Fibroblast of lung (primary cell): ENCODE results near the gene SLC24A3. TPM values are rescaled to one million over a fixed set of nuclear protein-coding genes. Genes with fewer than 3 reads are reported as not detected.

Experiments used
- DNase-seq, 2 donors: peaks; one replicate each; pipeline versions ENCODE4 v3.0.0 to v3.0.0-alpha.2; 2010; ENCODE audit warnings: low read depth in 2 of 2
- H2AFZ ChIP-seq: 2 replicates; pipeline ENCODE4 v1.5.1; 2012; ENCODE audit warnings: low read length, control low read depth, inconsistent platforms
- H3K27ac ChIP-seq: 2 replicates; pipeline ENCODE4 v1.5.1; 2011; ENCODE audit warnings: low read length, control low read depth; ENCODE audit not compliant: insufficient read depth
- H3K27me3 ChIP-seq: 2 replicates; pipeline ENCODE4 v1.5.1; 2011; ENCODE audit warnings: mild to moderate bottlenecking, low read length; ENCODE audit not compliant: control insufficient read depth, insufficient read depth
- H3K36me3 ChIP-seq: 2 replicates; pipeline ENCODE4 v1.5.1; 2011; ENCODE audit warnings: low read length; ENCODE audit not compliant: control insufficient read depth, insufficient read depth
- H3K4me1 ChIP-seq: 2 replicates; pipeline ENCODE4 v1.5.1; 2011; ENCODE audit warnings: low read length; ENCODE audit not compliant: control insufficient read depth, insufficient read depth; ENCODE audit errors: extremely low read depth
- H3K4me2 ChIP-seq: 2 replicates; pipeline ENCODE4 v1.5.1; 2011; ENCODE audit warnings: low read length, control low read depth; ENCODE audit not compliant: insufficient read depth; ENCODE audit errors: extremely low read depth
- H3K4me3 ChIP-seq, 4 experiments: fragments of 200-600 bp in 1 of 4; sonication (generic) in 1 of 4; replicated peaks in 1 of 4; 2 replicates each; pipeline ENCODE4 v1.5.1; 2011 to 2016; ENCODE audit warnings: low read length in 4 of 4, low read depth in 3 of 4, mild to moderate bottlenecking in 3 of 4, control low read depth in 2 of 4, inconsistent platforms in 1 of 4, mixed read lengths in 1 of 4; ENCODE audit not compliant: insufficient read depth in 1 of 4; ENCODE audit errors: control extremely low read depth in 1 of 4
- H3K79me2 ChIP-seq: 2 replicates; pipeline ENCODE4 v1.5.1; 2012; ENCODE audit warnings: mild to moderate bottlenecking, low read length, inconsistent platforms; ENCODE audit not compliant: control insufficient read depth, insufficient read depth
- H3K9ac ChIP-seq: 2 replicates; pipeline ENCODE4 v1.5.1; 2011; ENCODE audit warnings: mild to moderate bottlenecking, low read length, control low read depth; ENCODE audit not compliant: insufficient read depth
- H3K9me3 ChIP-seq: 2 replicates; pipeline ENCODE4 v1.5.1; 2012; ENCODE audit warnings: low read depth, low read length; ENCODE audit not compliant: control insufficient read depth, insufficient read depth
- H4K20me1 ChIP-seq: 2 replicates; pipeline ENCODE4 v1.5.1; 2011; ENCODE audit warnings: low read length; ENCODE audit not compliant: control insufficient read depth, insufficient read depth; ENCODE audit errors: extremely low read depth
- EZH2 ChIP-seq: IDR thresholded peaks from 2 replicates; pipeline ENCODE4 v1.5.1; 2012; ENCODE audit warnings: low read length, control low read depth, mild to moderate bottlenecking; ENCODE audit errors: missing control alignments
- polyA plus RNA-seq, 2 donors: library from polyadenylated mRNA; depleted of rRNA in 1 of 2; stranded (reverse) in 1 of 2; unstranded in 1 of 2; fragments of >200 nt; gene quantifications; 2 replicates each; pipeline ENCODE4 v1.2.1, GENCODE V29; 2011 to 2012; ENCODE audit warnings: missing spikeins in 1 of 2
- total RNA-seq: library from RNA; depleted of rRNA; stranded (reverse); fragments of >200 nt; gene quantifications from 2 replicates; pipeline ENCODE4 v1.2.1, GENCODE V29; 2014
- TF ChIP-seq, protein P1 (sequence below), 2 donors: IDR thresholded peaks in 1 of 2; conservative IDR thresholded peaks in 1 of 2; 1 replicate in 1 of 2; 2 replicates in 1 of 2; pipeline ENCODE4 v1.5.1; 2011 to 2012; ENCODE audit warnings: low read length in 2 of 2, control low read depth in 1 of 2, inconsistent platforms in 1 of 2, low read depth in 1 of 2, mild to moderate bottlenecking in 1 of 2

SLC24A3 gene
- total and polyA plus RNA-seq, 2 donors (not counting 1 experiment from before 2014, with no cell fraction given) = 0.03 to 1.8 TPM

GRCh38 chr20:19335916-19336315 is 123.5 kb downstream of the SLC24A3 start:
- no peaks in the 10 kb centered on the region for H3K79me2 ChIP-seq
- no peaks in the 10 kb centered on the region for H3K9me3 ChIP-seq
- H3K4me3 ChIP-seq = no peak overlapping the region
- no peak for DNase-seq
- H3K9ac ChIP-seq = no peak overlapping the region
- TF ChIP-seq, protein P1, sequence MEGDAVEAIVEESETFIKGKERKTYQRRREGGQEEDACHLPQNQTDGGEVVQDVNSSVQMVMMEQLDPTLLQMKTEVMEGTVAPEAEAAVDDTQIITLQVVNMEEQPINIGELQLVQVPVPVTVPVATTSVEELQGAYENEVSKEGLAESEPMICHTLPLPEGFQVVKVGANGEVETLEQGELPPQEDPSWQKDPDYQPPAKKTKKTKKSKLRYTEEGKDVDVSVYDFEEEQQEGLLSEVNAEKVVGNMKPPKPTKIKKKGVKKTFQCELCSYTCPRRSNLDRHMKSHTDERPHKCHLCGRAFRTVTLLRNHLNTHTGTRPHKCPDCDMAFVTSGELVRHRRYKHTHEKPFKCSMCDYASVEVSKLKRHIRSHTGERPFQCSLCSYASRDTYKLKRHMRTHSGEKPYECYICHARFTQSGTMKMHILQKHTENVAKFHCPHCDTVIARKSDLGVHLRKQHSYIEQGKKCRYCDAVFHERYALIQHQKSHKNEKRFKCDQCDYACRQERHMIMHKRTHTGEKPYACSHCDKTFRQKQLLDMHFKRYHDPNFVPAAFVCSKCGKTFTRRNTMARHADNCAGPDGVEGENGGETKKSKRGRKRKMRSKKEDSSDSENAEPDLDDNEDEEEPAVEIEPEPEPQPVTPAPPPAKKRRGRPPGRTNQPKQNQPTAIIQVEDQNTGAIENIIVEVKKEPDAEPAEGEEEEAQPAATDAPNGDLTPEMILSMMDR (conservative IDR thresholded peaks at IDR 0.05 in 1 of 2, IDR thresholded peaks at IDR 0.05 in 1 of 2; ENCODE audit: low read depth in 1 of 2, low read length in 2 of 2) = no peak
- TF ChIP-seq EZH2 = no peak
- H3K4me2 ChIP-seq = no peak overlapping the region
- no peak overlapping the region for H2AFZ ChIP-seq
- H3K27me3 ChIP-seq = no peaks in the 10 kb centered on the region
- no peak overlapping the region for H3K27ac ChIP-seq
- H3K36me3 ChIP-seq = no peaks in the 10 kb centered on the region
- no peaks in the 10 kb centered on the region for H3K4me1 ChIP-seq
- no peaks in the 10 kb centered on the region for H4K20me1 ChIP-seq

- no peak overlapping the region for H3K4me2 ChIP-seq
- H3K9ac ChIP-seq = no peak overlapping the region
- H3K9me3 ChIP-seq = no peaks in the 10 kb centered on the region
- H3K4me3 ChIP-seq = no peak overlapping the region
- no peaks in the 10 kb centered on the region for H4K20me1 ChIP-seq
- no peaks in the 10 kb centered on the region for H3K27me3 ChIP-seq
- no peak for DNase-seq
- H3K36me3 ChIP-seq = no peaks in the 10 kb centered on the region
- no peaks in the 10 kb centered on the region for H3K4me1 ChIP-seq
- no peak for TF ChIP-seq EZH2
- TF ChIP-seq, protein P1 (conservative IDR thresholded peaks at IDR 0.05 in 1 of 2, IDR thresholded peaks at IDR 0.05 in 1 of 2; ENCODE audit: low read depth in 1 of 2, low read length in 2 of 2) = no peak
- no peak overlapping the region for H2AFZ ChIP-seq
- no peaks in the 10 kb centered on the region for H3K79me2 ChIP-seq
- H3K27ac ChIP-seq = no peak overlapping the region
Observed at GRCh38 chr20:19336631-19337030, 124.2 kb downstream of the SLC24A3 start.

DNA sequence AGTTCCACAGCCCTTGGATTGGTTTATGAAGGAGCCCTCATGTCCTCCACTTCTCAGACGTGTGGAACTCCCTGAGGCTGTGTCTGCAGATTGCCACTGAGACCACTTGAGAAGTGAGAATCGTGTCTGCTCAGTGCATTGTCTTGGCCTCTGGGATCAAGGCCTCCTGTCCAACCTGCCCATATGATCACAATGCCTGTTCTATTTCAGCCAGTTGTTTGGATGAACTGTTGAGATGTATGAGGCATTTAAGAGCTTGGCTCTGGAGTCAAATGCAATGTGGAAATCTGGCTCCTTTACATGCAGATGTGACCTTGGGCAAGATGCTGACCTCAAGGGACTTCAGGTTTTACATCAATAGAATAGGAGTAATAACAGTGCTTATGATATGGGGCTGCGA is 125.9 kb downstream of the SLC24A3 start:
- H3K4me2 ChIP-seq = no peak overlapping the region
- no peaks in the 10 kb centered on the region for H3K36me3 ChIP-seq
- no peak for DNase-seq
- TF ChIP-seq, protein P1 (conservative IDR thresholded peaks at IDR 0.05 in 1 of 2, IDR thresholded peaks at IDR 0.05 in 1 of 2; ENCODE audit: low read depth in 1 of 2, low read length in 2 of 2) = no peak
- no peak for TF ChIP-seq EZH2
- H3K4me1 ChIP-seq = no peaks in the 10 kb centered on the region
- no peak overlapping the region for H3K9ac ChIP-seq
- no peak overlapping the region for H2AFZ ChIP-seq
- no peaks in the 10 kb centered on the region for H3K79me2 ChIP-seq
- H3K4me3 ChIP-seq = no peak overlapping the region
- H3K9me3 ChIP-seq = no peaks in the 10 kb centered on the region
- H3K27ac ChIP-seq = no peak overlapping the region
- H3K27me3 ChIP-seq = no peaks in the 10 kb centered on the region
- no peaks in the 10 kb centered on the region for H4K20me1 ChIP-seq
